ENCODE results near the gene UBL4A.

UBL4A gene

DNA sequence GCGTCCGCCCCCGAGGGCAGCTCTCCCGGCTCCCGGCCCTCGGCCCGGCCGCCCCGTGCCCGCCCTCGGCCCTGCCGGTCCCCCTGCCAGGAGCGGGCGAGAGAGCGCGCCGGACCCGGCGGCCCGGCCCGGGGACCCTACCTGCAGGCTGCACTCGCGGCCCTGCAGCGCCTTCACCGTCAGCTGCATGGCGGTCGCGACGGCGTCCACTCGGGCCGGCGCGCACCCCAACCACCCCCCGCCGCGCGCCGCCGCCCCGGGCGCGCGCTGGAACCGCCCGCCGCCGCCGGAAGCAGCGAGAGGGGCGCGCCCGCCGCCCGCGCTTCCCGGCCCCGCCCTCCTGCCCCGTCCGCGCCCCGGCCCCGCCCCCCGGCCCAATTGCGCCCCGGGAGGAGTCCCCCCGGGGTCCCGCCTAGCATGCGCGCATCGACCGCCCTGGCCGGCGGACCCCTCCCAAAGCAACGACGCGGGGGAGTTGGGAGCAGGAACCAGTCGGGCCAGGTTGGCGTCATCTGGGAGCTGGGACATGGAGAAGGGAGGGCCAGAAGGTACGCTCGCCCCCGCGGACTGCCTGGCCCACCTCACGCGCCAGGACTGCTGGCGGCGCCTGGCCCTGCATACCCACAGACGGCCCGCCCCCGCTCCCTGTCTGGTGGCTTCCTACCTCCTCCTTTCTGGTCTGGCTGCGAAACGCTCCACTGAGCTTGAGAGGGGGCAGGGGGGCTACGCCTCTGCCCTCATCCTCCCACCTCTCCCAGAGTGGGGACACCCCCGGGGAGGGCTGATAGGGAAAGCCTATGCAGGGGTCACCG is at the start of gene UBL4A:
TSS of gene UBL4A (minus strand) at position 220 of the 812 bp plus-strand sequence. CDS start at position 189, 31 bp downstream.
- peaks cover 10% of the 10 kb centered on the region for H3K4me1 ChIP-seq (ENCODE audit: control insufficient read depth, insufficient read depth, low read length, unreplicated experiment)
- no peak within 1 kb of the TSS for H2AFZ ChIP-seq (ENCODE audit: low read length, unreplicated experiment)
- H3K4me3 ChIP-seq (ENCODE audit: low read depth, low read length): peak within 1 kb of the TSS; percentile 89
- no peaks in the 10 kb centered on the region for H3K27me3 ChIP-seq (ENCODE audit: insufficient read depth, low read length)
- peaks cover 27% of the 10 kb centered on the region for H3K79me2 ChIP-seq (ENCODE audit: control insufficient read depth, insufficient read depth, low read length, unreplicated experiment)
- no peak within 1 kb of the TSS for H3K27ac ChIP-seq (ENCODE audit: low read depth, low read length)
- no peaks in the 10 kb centered on the region; the same call in 1 of the 2 replicates for H3K36me3 ChIP-seq (ENCODE audit: insufficient read depth, low read length)

DNA sequence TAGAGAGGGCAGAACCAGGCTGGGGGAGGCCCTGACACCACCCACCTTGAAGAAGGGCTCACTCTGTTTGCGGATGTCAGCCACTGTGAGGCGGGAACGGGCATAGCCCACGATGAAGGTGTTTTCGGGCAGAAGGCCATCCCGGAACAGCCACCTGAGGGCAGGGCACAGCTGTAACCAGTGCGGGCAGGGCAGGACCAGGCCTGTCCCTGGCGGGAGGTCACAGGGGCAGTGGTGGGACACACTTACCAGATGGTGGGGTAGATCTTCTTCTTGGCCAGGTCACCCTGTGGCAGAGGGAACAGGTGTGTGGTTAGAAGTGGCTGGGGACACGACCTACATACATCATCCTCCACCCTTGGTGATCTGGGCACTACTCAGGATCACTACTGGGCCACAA is 49.5 kb upstream of the UBL4A start:
- no peaks in the 10 kb centered on the region for H3K27me3 ChIP-seq (ENCODE audit: insufficient read depth, low read length)
- H3K4me1 ChIP-seq (ENCODE audit: control insufficient read depth, insufficient read depth, low read length, unreplicated experiment): peaks cover 18% of the 10 kb centered on the region

DNA sequence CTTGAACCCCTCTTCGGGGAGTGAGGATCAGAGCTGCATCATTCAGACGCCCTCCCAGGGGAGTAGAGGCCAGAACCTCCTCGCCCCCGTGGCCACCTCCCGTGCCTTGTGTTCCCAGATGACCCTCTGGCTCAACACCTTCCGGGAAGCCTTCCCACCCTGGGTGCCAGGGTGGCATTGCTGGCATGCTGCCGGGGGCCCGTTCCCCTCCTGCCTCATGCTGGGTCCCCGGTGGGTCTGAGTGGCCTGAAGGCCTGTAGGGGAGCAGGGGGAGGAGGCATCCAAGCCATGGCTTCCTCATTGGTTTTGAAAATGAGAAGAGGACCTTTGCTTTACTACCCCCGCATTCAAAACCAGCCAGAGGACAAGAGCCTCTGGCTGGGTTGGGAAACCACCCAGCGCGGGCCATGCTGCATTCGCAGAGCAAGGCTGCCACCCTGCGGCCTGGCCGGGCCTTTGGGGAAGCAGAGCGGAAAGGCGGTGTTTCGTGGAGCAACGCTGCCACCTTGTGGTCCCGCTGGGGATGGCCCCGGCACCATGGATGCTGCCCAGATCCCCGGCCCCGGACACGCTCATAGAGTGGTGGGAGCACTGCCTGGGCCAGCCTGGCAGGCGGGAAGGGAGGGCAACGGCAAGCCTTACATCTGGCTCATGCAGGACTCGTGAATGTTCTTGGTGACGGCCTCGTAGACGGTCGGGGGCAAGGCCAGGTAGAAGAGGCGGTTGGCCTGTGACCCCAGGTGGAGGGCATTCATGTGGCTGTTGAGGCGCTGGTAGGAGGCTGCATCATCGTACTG is 48.3 kb upstream of the UBL4A start:
- Histone ChIP-seq H3K4me1 (ENCODE audit: control insufficient read depth, insufficient read depth, low read length, unreplicated experiment) (peaks cover 14% of the 10 kb centered on the region), H2AFZ (ENCODE audit: low read length, unreplicated experiment) (no peak overlapping the region), H3K79me2 (ENCODE audit: control insufficient read depth, insufficient read depth, low read length, unreplicated experiment) (peaks cover 10% of the 10 kb centered on the region), H3K36me3 (ENCODE audit: insufficient read depth, low read length) (no peaks in the 10 kb centered on the region), H3K27ac (ENCODE audit: low read depth, low read length) (0 out of 2 replicates have a peak overlapping the region, but pooled peaks have one; percentile 32), H3K27me3 (ENCODE audit: insufficient read depth, low read length) (no peaks in the 10 kb centered on the region), H3K4me3 (ENCODE audit: low read depth, low read length) (no peak overlapping the region)

More for the DNA sequence above, 49.5 kb upstream of the UBL4A start:
- no peak overlapping the region for H3K4me3 ChIP-seq (ENCODE audit: low read depth, low read length)
- no peak overlapping the region for H3K27ac ChIP-seq (ENCODE audit: low read depth, low read length)
- no peaks in the 10 kb centered on the region for H3K36me3 ChIP-seq (ENCODE audit: insufficient read depth, low read length)
- no peak overlapping the region for H2AFZ ChIP-seq (ENCODE audit: low read length, unreplicated experiment)
- peaks cover 14% of the 10 kb centered on the region for H3K79me2 ChIP-seq (ENCODE audit: control insufficient read depth, insufficient read depth, low read length, unreplicated experiment)

DNA sequence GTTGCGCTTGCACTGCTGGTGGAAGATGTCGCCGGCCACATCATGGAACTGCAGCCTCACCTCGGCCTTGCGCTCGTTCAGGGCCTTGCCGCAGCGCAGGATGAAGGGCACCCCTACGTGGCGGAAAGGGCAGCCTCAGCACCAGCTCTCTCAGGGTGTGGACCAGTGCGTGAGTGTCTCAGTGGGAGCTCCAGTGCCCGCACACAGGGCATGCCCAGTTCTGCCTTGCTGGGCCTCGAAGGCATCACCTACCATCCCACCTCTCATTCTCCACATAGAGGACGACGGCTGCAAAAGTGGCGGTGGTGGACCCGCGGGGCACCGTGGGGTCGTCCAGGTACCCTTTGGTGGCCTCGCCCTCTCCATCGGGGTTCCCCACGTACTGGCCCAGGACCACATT is 46.3 kb upstream of the UBL4A start:
- Histone ChIP-seq H3K4me1 (ENCODE audit: control insufficient read depth, insufficient read depth, low read length, unreplicated experiment) (peaks cover 14% of the 10 kb centered on the region), H3K27ac (ENCODE audit: low read depth, low read length) (no peak overlapping the region), H3K79me2 (ENCODE audit: control insufficient read depth, insufficient read depth, low read length, unreplicated experiment) (peaks cover 3% of the 10 kb centered on the region), H3K27me3 (ENCODE audit: insufficient read depth, low read length) (no peaks in the 10 kb centered on the region), H3K36me3 (ENCODE audit: insufficient read depth, low read length) (no peaks in the 10 kb centered on the region), H2AFZ (ENCODE audit: low read length, unreplicated experiment) (no peak overlapping the region), H3K4me3 (ENCODE audit: low read depth, low read length) (no peak overlapping the region)

DNA sequence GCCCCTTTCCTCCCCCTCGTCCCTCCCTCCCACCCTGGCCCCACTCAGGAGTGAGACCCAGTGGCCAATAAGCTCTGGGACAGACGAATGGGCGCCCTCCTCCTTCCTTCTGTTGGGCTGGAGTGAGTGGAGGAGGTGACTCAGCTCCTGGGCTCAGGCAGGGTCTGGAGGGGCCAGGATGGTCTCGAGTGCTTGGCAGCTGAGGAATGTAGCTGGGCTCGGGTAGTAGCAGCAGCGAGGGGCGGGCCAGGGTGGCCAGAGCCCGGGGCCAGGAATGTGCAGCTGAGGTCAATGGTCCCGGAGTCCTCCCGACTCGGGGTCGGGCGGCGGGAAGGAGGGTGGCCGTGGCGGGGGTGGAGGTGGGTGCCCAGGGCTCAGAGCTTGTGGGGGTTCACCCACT is 45.2 kb upstream of the UBL4A start:
- Histone ChIP-seq H2AFZ (ENCODE audit: low read length, unreplicated experiment) (no peak overlapping the region), H3K27ac (ENCODE audit: low read depth, low read length) (no peak overlapping the region), H3K36me3 (ENCODE audit: insufficient read depth, low read length) (no peaks in the 10 kb centered on the region), H3K27me3 (ENCODE audit: insufficient read depth, low read length) (no peaks in the 10 kb centered on the region), H3K4me3 (ENCODE audit: low read depth, low read length) (no peak overlapping the region), H3K4me1 (ENCODE audit: control insufficient read depth, insufficient read depth, low read length, unreplicated experiment) (peaks cover 23% of the 10 kb centered on the region), H3K79me2 (ENCODE audit: control insufficient read depth, insufficient read depth, low read length, unreplicated experiment) (peaks cover 3% of the 10 kb centered on the region)

DNA sequence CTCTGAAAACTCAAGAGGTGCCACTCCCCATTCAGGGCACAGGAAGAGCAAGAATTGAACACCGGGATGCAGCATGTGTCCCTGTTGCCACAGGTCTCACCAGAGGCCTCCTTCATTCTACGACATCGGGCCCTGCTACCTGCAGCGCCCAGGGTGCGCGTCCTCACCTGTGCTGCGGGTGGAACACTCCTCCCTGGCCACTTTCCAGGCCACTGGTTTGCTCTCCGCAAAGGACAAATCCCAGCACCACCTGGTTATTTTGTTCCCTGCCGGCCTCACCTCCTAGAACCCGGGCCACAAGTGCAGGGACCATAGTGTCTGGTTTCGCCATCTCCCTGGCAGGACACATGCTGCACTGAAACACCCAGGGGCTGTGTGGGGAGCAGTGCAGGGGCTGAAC is 43.9 kb upstream of the UBL4A start:
- H3K4me1 ChIP-seq (ENCODE audit: control insufficient read depth, insufficient read depth, low read length, unreplicated experiment): peaks cover 23% of the 10 kb centered on the region
- no peak overlapping the region for H3K27ac ChIP-seq (ENCODE audit: low read depth, low read length)
- no peaks in the 10 kb centered on the region for H3K36me3 ChIP-seq (ENCODE audit: insufficient read depth, low read length)
- H3K4me3 ChIP-seq (ENCODE audit: low read depth, low read length): no peak overlapping the region
- H3K27me3 ChIP-seq (ENCODE audit: insufficient read depth, low read length): no peaks in the 10 kb centered on the region
- no peaks in the 10 kb centered on the region for H3K79me2 ChIP-seq (ENCODE audit: control insufficient read depth, insufficient read depth, low read length, unreplicated experiment)
- H2AFZ ChIP-seq (ENCODE audit: low read length, unreplicated experiment): no peak overlapping the region

DNA sequence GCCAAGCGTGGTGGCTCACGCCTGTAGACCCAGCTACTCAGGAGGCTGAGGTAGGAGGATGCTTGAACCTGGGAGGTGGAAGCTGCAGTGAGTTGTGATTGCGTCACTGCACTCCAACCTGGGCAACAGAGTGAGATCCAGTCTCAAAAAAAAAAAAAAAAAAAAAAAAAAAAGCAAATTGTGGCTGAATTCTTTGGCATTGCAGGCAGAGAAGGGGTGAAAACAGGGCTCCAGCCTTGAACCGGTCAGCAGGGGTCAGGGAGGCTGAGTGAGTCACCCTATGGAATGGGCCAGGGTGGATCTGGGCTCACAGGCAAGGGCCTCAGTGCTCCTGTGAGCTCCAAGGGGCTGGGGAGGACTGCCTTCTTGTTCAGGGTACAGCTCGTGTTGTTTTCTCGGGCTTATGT is 42.8 kb upstream of the UBL4A start:
- no peak overlapping the region; the same call in 1 of the 2 replicates for H3K27ac ChIP-seq (ENCODE audit: low read depth, low read length)
- H3K4me1 ChIP-seq (ENCODE audit: control insufficient read depth, insufficient read depth, low read length, unreplicated experiment): peaks cover 16% of the 10 kb centered on the region
- H3K27me3 ChIP-seq (ENCODE audit: insufficient read depth, low read length): no peaks in the 10 kb centered on the region
- H3K4me3 ChIP-seq (ENCODE audit: low read depth, low read length): no peak overlapping the region
- no peaks in the 10 kb centered on the region for H3K79me2 ChIP-seq (ENCODE audit: control insufficient read depth, insufficient read depth, low read length, unreplicated experiment)
- H2AFZ ChIP-seq (ENCODE audit: low read length, unreplicated experiment): no peak overlapping the region
- no peaks in the 10 kb centered on the region for H3K36me3 ChIP-seq (ENCODE audit: insufficient read depth, low read length)

DNA sequence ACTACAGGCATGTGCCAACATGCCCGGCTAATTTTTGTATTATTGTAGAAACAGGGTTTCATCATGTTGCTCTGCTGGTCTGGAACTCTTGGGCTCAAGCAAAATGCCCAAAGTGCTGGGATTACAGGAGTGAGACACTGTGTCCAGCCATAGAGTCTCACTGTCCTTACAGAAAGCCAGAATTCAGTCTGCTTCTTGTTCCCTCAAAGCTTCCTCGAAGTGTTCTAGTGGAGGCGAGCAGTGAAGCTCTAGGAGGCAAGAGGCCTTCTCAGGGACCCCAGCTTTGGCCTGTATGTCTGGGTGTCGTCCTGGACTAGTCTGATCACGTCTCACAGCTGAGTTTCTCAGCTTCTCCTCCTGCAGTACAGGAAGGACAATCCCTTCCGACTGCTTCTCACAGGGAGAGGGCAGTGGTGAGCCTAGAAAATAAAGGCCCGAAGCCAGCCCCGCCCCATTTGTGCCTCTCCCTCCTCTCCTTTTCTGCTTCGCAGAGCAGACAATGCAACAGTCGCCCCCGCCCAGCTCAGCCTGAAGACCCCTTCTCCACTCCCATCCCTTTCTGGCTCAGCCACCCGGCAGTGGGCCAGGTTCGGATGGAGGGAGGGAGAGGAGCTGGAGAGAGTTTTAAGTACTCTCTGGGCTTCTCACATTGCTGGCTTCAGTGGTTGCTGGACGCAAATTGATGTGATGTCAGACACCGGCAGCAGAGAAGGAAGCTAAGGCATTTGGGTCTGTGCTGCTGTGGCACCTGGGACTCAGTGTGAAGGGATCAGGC is 40.7 kb upstream of the UBL4A start:
- Histone ChIP-seq H3K27ac (ENCODE audit: low read depth, low read length) (peak overlapping the region; percentile 70), H3K79me2 (ENCODE audit: control insufficient read depth, insufficient read depth, low read length, unreplicated experiment) (no peaks in the 10 kb centered on the region), H3K4me1 (ENCODE audit: control insufficient read depth, insufficient read depth, low read length, unreplicated experiment) (peaks cover 16% of the 10 kb centered on the region), H3K27me3 (ENCODE audit: insufficient read depth, low read length) (no peaks in the 10 kb centered on the region), H2AFZ (ENCODE audit: low read length, unreplicated experiment) (no peak overlapping the region), H3K4me3 (ENCODE audit: low read depth, low read length) (peak overlapping the region; percentile 58; the same call in 1 of the 2 replicates), H3K36me3 (ENCODE audit: insufficient read depth, low read length) (no peaks in the 10 kb centered on the region)

DNA sequence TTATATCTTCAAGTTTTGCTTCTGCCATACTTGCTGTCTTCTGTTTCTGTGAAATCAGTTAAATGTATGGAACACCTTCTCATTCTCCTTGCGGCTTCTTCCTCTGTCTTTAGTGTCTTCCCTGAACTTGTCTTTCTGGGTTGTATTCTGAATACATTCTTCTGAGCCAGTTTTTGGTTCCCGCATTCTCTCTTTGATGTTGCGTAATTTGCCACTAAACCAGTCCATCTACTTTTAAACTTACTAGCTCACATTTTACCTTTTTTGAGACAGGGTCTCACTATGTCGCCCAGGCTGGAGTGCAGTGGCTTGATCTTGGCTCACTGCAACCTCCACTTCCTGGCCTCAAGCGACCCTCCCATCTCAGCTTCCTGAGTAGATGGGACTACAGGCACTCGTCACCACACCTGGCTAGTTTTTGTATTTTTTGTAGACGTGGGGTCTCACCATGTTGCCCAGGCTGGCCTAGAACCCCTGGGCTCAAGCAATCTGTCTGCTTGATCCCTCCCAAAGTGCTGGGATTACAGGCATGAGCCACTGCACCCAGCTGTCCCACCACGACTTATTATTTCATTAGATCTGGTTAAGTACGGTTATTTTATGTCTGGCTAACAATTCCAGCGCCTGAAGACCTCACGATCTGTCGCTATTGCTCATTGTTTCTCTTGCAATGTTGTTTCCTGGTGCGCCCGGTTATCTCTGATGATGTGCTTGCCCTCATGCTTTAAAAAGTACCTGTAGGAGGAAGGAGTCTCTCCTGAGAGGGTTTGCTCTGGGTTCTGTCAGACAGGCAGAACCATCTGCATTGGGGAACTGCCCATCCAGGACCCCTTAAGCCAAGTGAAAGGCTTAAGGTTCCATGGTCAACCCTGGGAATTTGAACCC is 39.4 kb upstream of the UBL4A start:
- H3K27me3 ChIP-seq (ENCODE audit: insufficient read depth, low read length): no peaks in the 10 kb centered on the region
- H3K79me2 ChIP-seq (ENCODE audit: control insufficient read depth, insufficient read depth, low read length, unreplicated experiment): no peaks in the 10 kb centered on the region
- no peak overlapping the region for H3K27ac ChIP-seq (ENCODE audit: low read depth, low read length)
- H2AFZ ChIP-seq (ENCODE audit: low read length, unreplicated experiment): no peak overlapping the region
- peaks cover 13% of the 10 kb centered on the region for H3K4me1 ChIP-seq (ENCODE audit: control insufficient read depth, insufficient read depth, low read length, unreplicated experiment)
- H3K4me3 ChIP-seq (ENCODE audit: low read depth, low read length): no peak overlapping the region
- no peaks in the 10 kb centered on the region for H3K36me3 ChIP-seq (ENCODE audit: insufficient read depth, low read length)

Data from ACC112 (cell line).